A549 (cell line): ENCODE results near the gene C1GALT1. TPM values are rescaled to one million over a fixed set of nuclear protein-coding genes. Genes with fewer than 3 reads are reported as not detected.

Source experiments
- ATAC-seq, 2 experiments: fragments of 200-7000 bp in 1 of 2; fragments of >200 bp in 1 of 2; cut with Nextera tagmentation in 1 of 2; cut with Tn5 transposase in 1 of 2; 3 replicates each; pipeline versions ENCODE4 v1.8.0 to v1.9.1; 2018 to 2020; ENCODE audit warnings: mild to moderate bottlenecking in 1 of 2, moderate library complexity in 1 of 2
- CTCF ChIA-PET: fragments of 300-600 bp; sonication (Branson Sonifier 250); formaldehyde crosslinking; extraction: SDS; loops from one replicate; lab custom pipeline; 2021; ENCODE audit warnings: antibody characterized with exemption, inconsistent platforms; lab: Yijun Ruan, JAX
- POLR2A ChIA-PET: fragments of 350-600 bp; formaldehyde crosslinking; extraction: SDS; loops from one replicate; lab custom pipeline; 2021; ENCODE audit warnings: antibody characterized with exemption, inconsistent platforms; lab: Yijun Ruan, JAX
- DNase-seq, 2 experiments: peaks; one replicate each; pipeline versions ENCODE4 v3.0.0 to v3.0.0-alpha.2; 2011 to 2016; ENCODE audit warnings: low read depth in 1 of 2, low spot score in 1 of 2
- FAIRE-seq: peaks from 2 replicates; lab custom pipeline; 2011; peaks lifted over from hg19 to GRCh38; lab: Jason Lieb, UNC
- H3K27ac ChIP-seq, 2 experiments: fragments of >200 bp; sonication (Bioruptor Twin); formaldehyde crosslinking; 3 replicates each; pipeline ENCODE4 v1.5.1; 2016 to 2017
- H3K4me1 ChIP-seq: fragments of >200 bp; sonication (Bioruptor Twin); formaldehyde crosslinking; 3 replicates; pipeline ENCODE4 v1.6.1; 2016
- H3K4me2 ChIP-seq: fragments of >200 bp; sonication (Bioruptor Twin); formaldehyde crosslinking; 3 replicates; pipeline ENCODE4 v1.6.1; 2016
- H3K4me3 ChIP-seq: fragments of >200 bp; sonication (Bioruptor Twin); formaldehyde crosslinking; 3 replicates; pipeline ENCODE4 v1.5.1; 2016
- H3K9me3 ChIP-seq: fragments of >200 bp; sonication (Bioruptor Twin); formaldehyde crosslinking; 3 replicates; pipeline ENCODE4 v1.6.1; 2016
- E2F6 ChIP-seq: IDR thresholded peaks from 2 replicates; pipeline ENCODE4 v1.6.1; 2012; ENCODE audit warnings: low read depth, borderline replicate concordance
- EP300 ChIP-seq, 2 experiments: fragments of >200 bp; sonication (Bioruptor Twin); formaldehyde crosslinking; IDR thresholded peaks; 2 replicates in 1 of 2; 3 replicates in 1 of 2; pipeline ENCODE4 v1.6.1; 2016 to 2017
- FOSL2 ChIP-seq, 2 experiments: fragments of 450-650 bp in 1 of 2; fragments of >200 bp in 1 of 2; sonication (Bioruptor Twin) in 1 of 2; formaldehyde crosslinking; IDR thresholded peaks; 2 replicates each; pipeline versions ENCODE4 v1.5.0 to v1.6.1; 2016 to 2020; ENCODE audit warnings: mild to moderate bottlenecking in 1 of 2, moderate library complexity in 1 of 2
- GATA3 ChIP-seq: IDR thresholded peaks from 2 replicates; pipeline ENCODE4 v1.6.1; 2012; ENCODE audit warnings: borderline replicate concordance
- HOXA7 ChIP-seq: fragments of 250-450 bp; sonication (Bioruptor Pico); IDR thresholded peaks from 2 replicates; pipeline ENCODE4 v1.5.0; 2020; ENCODE audit warnings: mild to moderate bottlenecking, moderate library complexity
- HOXB13 ChIP-seq: fragments of 250-450 bp; sonication (Bioruptor Pico); IDR thresholded peaks from 2 replicates; pipeline ENCODE4 v1.5.0; 2020; ENCODE audit warnings: low read depth, mild to moderate bottlenecking, moderate library complexity
- JUNB ChIP-seq: fragments of >200 bp; sonication (Bioruptor Twin); formaldehyde crosslinking; IDR thresholded peaks from 2 replicates; pipeline ENCODE4 v1.6.1; 2016
- KDM1A ChIP-seq: fragments of 200-600 bp; sonication (generic); IDR thresholded peaks from 2 replicates; pipeline ENCODE4 v1.6.1; 2016; ENCODE audit warnings: low read depth, mild to moderate bottlenecking
- MAZ ChIP-seq: fragments of 150-350 bp; IDR thresholded peaks from 2 replicates; pipeline ENCODE4 v1.6.1; 2014; ENCODE audit warnings: antibody characterized with exemption, low read depth, low read length, borderline replicate concordance
- NFE2L2 ChIP-seq: fragments of 150-350 bp; conservative IDR thresholded peaks from 2 replicates; pipeline ENCODE4 v1.6.1; 2014; ENCODE audit warnings: low read length
- POLR2AphosphoS2 ChIP-seq: conservative IDR thresholded peaks from 2 replicates; pipeline ENCODE4 v1.6.1; 2012; ENCODE audit warnings: low read length, improper control_type of control experiment, inconsistent platforms
- RAD21 ChIP-seq, 2 experiments: fragments of >200 bp in 1 of 2; sonication (Bioruptor Twin) in 1 of 2; formaldehyde crosslinking in 1 of 2; IDR thresholded peaks in 1 of 2; conservative IDR thresholded peaks in 1 of 2; 2 replicates in 1 of 2; 3 replicates in 1 of 2; pipeline ENCODE4 v1.6.1; 2012 to 2018; ENCODE audit warnings: inconsistent platforms in 1 of 2
- RARB ChIP-seq: fragments of 250-450 bp; sonication (Bioruptor Pico); IDR thresholded peaks from 2 replicates; pipeline ENCODE4 v1.8.0; 2021; ENCODE audit warnings: mild to moderate bottlenecking, moderate library complexity
- SREBF2 ChIP-seq: fragments of 450-650 bp; IDR thresholded peaks from 2 replicates; pipeline ENCODE4 v1.6.1; 2014; ENCODE audit warnings: mild to moderate bottlenecking, moderate library complexity
- TFCP2L1 ChIP-seq: fragments of 250-450 bp; sonication (Bioruptor Pico); IDR thresholded peaks from 2 replicates; pipeline ENCODE4 v1.5.0; 2021; ENCODE audit warnings: mild to moderate bottlenecking
- USF2 ChIP-seq: fragments of 450-650 bp; IDR thresholded peaks from 2 replicates; pipeline ENCODE4 v1.6.1; 2014; ENCODE audit warnings: antibody characterized with exemption
- ZC3H11A ChIP-seq: fragments of 450-650 bp; IDR thresholded peaks from 2 replicates; pipeline ENCODE4 v1.6.1; 2014; ENCODE audit warnings: antibody characterized with exemption, mild to moderate bottlenecking
- WGBS: methylation state at CpG from one replicate; pipeline ENCODE4 v1.1.6; 2017; ENCODE audit errors: missing lambda C conversion rate; 5-methylcytosine and 5-hydroxymethylcytosine counted together
- polyA plus RNA-seq, 4 experiments: library from polyadenylated mRNA; depleted of rRNA in 3 of 4; stranded (reverse); fragments of >200 nt; fragmentation: RNase III in 1 of 4; extraction: RNeasy Plus Mini Kit Qiagen cat#74134 plus additional on column Dnase treatment in 1 of 4; gene quantifications; 2 replicates in 3 of 4; 3 replicates in 1 of 4; pipeline ENCODE4 v1.2.3, GENCODE V29; 2011 to 2017
- TF ChIP-seq, protein P1 (sequence below): fragments of 200-600 bp; sonication (generic); IDR thresholded peaks from 2 replicates; pipeline ENCODE4 v1.6.1; 2016; ENCODE audit warnings: antibody characterized with exemption, mild to moderate bottlenecking, moderate library complexity
- TF ChIP-seq, protein P2 (sequence below): fragments of 250-450 bp; sonication (Bioruptor Pico); IDR thresholded peaks from 2 replicates; pipeline ENCODE4 v1.5.0; 2021; ENCODE audit warnings: mild to moderate bottlenecking, moderate library complexity, borderline replicate concordance

C1GALT1 gene
- polyA plus RNA-seq, 2 of the 4 experiments (the other 2 are of a cell fraction), result 24.1 to 50.1 TPM

- TF ChIP-seq USF2, result no peak
- TF ChIP-seq RARB (CRISPR knock-in tag), result no peak
- no peak for TF ChIP-seq HOXA7
- no peak for TF ChIP-seq JUNB
- no peak for TF ChIP-seq RAD21 (conservative IDR thresholded peaks at IDR 0.05 in 1 of 2, IDR thresholded peaks at IDR 0.05 in 1 of 2)
- TF ChIP-seq, protein P1, sequence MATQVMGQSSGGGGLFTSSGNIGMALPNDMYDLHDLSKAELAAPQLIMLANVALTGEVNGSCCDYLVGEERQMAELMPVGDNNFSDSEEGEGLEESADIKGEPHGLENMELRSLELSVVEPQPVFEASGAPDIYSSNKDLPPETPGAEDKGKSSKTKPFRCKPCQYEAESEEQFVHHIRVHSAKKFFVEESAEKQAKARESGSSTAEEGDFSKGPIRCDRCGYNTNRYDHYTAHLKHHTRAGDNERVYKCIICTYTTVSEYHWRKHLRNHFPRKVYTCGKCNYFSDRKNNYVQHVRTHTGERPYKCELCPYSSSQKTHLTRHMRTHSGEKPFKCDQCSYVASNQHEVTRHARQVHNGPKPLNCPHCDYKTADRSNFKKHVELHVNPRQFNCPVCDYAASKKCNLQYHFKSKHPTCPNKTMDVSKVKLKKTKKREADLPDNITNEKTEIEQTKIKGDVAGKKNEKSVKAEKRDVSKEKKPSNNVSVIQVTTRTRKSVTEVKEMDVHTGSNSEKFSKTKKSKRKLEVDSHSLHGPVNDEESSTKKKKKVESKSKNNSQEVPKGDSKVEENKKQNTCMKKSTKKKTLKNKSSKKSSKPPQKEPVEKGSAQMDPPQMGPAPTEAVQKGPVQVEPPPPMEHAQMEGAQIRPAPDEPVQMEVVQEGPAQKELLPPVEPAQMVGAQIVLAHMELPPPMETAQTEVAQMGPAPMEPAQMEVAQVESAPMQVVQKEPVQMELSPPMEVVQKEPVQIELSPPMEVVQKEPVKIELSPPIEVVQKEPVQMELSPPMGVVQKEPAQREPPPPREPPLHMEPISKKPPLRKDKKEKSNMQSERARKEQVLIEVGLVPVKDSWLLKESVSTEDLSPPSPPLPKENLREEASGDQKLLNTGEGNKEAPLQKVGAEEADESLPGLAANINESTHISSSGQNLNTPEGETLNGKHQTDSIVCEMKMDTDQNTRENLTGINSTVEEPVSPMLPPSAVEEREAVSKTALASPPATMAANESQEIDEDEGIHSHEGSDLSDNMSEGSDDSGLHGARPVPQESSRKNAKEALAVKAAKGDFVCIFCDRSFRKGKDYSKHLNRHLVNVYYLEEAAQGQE, result no peak
- TF ChIP-seq GATA3, result no peak
- TF ChIP-seq HOXB13, result no peak
- TF ChIP-seq, protein P2, sequence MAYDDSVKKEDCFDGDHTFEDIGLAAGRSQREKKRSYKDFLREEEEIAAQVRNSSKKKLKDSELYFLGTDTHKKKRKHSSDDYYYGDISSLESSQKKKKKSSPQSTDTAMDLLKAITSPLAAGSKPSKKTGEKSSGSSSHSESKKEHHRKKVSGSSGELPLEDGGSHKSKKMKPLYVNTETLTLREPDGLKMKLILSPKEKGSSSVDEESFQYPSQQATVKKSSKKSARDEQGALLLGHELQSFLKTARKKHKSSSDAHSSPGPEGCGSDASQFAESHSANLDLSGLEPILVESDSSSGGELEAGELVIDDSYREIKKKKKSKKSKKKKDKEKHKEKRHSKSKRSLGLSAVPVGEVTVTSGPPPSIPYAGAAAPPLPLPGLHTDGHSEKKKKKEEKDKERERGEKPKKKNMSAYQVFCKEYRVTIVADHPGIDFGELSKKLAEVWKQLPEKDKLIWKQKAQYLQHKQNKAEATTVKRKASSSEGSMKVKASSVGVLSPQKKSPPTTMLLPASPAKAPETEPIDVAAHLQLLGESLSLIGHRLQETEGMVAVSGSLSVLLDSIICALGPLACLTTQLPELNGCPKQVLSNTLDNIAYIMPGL, result no peak
- no peak for TF ChIP-seq EP300 (IDR thresholded peaks at IDR 0.05)
- ChIA-PET POLR2A (no interaction called here), CTCF (no interaction called here)
- Histone ChIP-seq H3K4me1 (no peaks in the 10 kb centered on the region; the same call in 2 of the 3 replicates), H3K27ac (no peak overlapping the region), H3K9me3 (no peaks in the 10 kb centered on the region), H3K4me2 (no peak overlapping the region), H3K4me3 (no peak overlapping the region)
- ATAC-seq, result no peak
- peak; percentile 43 for FAIRE-seq
- whole genome bisulfite sequencing, result 94% methylated on average over 4 of the region's 4 CpGs
- DNase-seq, result no peak
Observed at GRCh38 chr7:7207876-7208275, 25.5 kb downstream of the C1GALT1 start.

- Histone ChIP-seq H3K4me2 (no peak overlapping the region), H3K4me1 (no peaks in the 10 kb centered on the region; the same call in 2 of the 3 replicates), H3K27ac (no peak overlapping the region), H3K9me3 (no peaks in the 10 kb centered on the region), H3K4me3 (no peak overlapping the region)
- WGBS, result 78% methylated on average over 4 of the region's 4 CpGs
- DNase-seq (no peak), ATAC-seq (no peak), FAIRE-seq (no peak)
- TF ChIP-seq POLR2AphosphoS2 (no peak), RAD21 (conservative IDR thresholded peaks at IDR 0.05 in 1 of 2, IDR thresholded peaks at IDR 0.05 in 1 of 2) (no peak), ZC3H11A (no peak), TFCP2L1 (CRISPR knock-in tag) (no peak), HOXB13 (no peak), MAZ (no peak), KDM1A (no peak), E2F6 (no peak), USF2 (no peak), FOSL2 (IDR thresholded peaks at IDR 0.05) (no peak), FOSL2 (CRISPR knock-in tag; IDR thresholded peaks at IDR 0.05) (no peak), NFE2L2 (no peak), SREBF2 (no peak), JUNB (no peak)
- TF ChIP-seq, protein P1, result no peak
- CTCF ChIA-PET, result no interaction called here
- POLR2A ChIA-PET, result no interaction called here
Observed at GRCh38 chr7:7208520-7208919, 26.2 kb downstream of the C1GALT1 start.
